8988T (cell line): ENCODE results near the gene CDADC1.

Experiments
- DNase-seq: peaks from one replicate; pipeline ENCODE4 v3.0.0; 2011

CDADC1 gene

GRCh38 chr13:49297338-49297737 is 49.6 kb downstream of the CDADC1 start:
- no peak for DNase-seq

DNA sequence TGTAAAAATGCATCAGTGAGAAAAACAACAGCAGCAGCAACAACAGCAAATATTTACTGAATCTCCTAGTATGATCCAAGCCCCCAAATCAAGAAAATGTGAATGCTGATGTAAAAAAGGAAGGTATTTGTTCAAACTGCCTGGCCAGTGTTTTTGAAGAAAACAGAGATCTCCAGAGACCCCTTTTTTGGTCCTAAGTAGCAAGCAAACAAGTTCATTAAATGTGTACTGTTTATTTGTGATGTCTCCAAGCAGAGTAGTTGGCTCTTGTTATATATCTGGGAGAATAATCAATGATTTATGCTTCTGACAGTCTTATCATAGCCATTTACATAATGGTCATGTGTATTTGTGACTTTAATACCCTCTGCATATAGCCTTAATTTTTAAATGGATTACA is 50.7 kb downstream of the CDADC1 start:
- DNase-seq = no peak

GRCh38 chr13:49298903-49299605 is 51.3 kb downstream of the CDADC1 start:
- DNase-seq = no peak

DNA sequence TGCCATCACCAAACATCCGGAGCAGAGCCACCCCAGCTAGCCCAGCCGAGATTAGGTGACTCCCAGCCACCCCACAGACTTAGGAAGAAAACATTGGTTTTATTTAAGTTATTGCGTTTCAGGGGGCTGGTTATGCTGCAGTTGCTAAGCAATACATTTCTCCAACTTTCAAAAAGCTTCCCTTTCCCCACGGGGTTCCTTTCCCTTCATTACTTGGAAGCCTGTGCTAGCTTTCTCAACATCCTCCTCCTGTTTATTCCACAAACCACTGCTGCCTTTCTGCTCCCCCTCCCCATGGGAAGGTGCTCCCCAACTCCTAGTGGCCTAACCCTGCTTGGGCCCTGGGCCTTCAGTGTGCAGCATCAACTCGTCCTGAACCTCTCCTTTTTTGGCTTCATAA is 52.6 kb downstream of the CDADC1 start:
- DNase-seq = no peak

GRCh38 chr13:49300739-49301589 is 53.2 kb downstream of the CDADC1 start:
- peak; percentile 49 for DNase-seq

DNA sequence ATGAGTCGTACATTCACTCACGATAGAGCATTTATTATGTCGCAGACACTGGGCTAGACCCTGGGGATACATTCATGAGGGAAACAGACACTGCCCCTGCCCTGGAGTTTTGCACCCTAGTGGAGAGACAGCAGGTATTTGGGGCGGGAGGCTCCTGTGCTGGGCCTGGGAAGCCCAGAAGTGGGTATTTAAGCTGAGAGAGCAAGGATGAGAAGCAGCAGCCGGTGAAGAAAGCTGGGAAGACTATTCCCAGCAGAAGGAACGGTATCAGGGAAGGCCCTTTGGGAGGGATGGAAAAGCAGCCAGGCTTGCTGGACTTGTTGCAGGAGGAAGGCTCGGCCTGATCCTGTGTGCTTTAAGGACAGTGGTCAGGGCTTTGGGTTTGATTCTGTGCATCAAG is 54.5 kb downstream of the CDADC1 start:
- no peak for DNase-seq

GRCh38 chr13:49302817-49303216 is 55.1 kb downstream of the CDADC1 start:
- DNase-seq = no peak

- DNase-seq = no peak
Measured at GRCh38 chr13:49303533-49304252, 56.0 kb downstream of the CDADC1 start.

- no peak for DNase-seq
Measured at GRCh38 chr13:49304356-49304755, 56.6 kb downstream of the CDADC1 start.

DNA sequence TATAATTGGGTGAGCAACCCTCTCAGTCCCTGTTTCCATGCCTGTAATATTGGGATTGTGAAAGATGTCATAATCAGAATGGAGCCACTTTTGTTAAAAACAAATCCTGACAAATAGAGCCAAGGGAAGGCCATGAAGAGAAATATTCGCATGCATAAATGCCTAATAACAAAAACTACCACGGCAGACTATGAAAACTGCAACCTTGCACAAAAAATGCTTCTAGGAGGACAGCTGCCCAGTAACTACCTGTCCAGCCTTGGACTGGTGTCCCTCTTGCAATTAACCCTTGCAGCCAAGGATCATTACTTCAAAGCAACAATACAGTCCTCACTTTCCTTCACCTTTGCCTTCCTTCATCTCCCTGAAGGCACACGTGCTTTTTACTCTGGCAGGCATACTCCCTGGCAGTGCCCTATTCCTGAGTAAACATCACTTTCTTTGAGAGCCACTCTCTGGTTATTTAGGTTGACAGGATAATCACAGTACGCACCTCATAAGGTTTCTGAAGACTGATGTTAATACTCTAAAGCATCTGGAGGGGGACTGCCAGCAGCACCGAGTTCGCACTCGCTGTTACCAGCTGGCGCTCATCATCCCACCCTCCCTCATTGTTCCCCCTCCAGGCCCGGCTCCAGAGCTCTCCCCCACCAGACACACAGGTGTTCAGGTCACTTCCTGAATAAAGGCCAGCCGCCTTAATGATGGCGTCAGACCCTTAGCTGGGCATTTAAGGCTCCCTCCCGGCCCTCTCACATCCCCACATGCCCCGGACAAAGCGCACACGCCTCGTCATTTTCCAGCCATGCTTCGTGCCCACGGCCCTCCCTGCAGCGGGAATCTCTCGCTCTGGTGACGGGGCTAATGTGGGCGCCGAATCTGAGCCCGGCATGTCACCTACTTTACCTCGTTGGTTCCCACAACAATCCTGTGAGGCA is 57.3 kb downstream of the CDADC1 start:
- DNase-seq = no peak

DNA sequence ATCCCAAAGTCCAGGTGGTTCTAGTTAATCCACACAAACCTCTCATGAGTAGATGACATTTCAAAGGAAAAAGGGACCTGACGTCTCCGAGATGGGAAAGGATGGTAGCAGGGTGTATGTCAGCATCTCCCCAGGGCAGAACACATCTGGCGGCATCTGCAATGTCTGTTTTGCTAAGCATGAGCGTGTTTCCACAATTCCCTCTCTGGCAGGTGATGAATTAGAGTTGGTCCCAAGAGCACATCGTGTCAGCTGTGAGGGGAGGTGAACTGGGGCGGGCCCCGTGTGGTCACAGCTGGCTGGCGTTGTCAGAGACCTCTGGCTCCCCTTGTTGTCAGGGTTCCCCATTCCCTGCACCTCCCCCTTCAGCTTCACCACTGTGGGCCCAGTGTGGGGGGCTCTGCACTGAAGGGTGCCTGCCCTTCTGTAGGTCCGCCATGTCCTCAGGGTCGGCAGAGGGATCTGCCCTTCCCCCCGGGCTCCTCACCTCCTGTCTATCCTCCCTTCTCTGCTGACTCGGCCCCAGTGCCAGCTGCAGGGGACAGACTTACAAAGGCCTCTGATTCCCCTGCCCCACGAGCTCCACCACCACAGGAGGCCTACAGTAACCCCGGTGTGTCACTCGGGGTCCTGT is 58.2 kb downstream of the CDADC1 start:
- DNase-seq = no peak

DNA sequence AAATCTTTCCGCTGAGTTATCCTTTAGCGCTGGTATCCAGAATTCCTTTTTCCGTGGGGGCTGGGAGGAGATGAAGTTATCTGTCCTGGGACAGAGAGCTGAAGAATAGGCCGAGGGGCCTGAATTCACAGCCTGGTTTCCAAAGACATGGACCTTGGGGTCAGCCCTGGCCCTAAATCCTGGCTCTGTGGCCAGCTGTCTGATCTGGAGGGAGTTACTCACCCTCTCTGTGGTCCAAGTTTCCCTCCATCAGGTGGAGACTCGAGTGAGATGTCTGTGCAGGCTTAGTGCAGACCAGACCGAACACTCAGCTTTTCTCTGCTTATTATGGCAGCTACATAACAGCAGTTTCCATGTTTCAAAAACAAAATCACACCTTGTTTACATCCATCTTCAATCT is 59.6 kb downstream of the CDADC1 start:
- DNase-seq = no peak

- no peak for DNase-seq
Measured at GRCh38 chr13:49308097-49308875, 60.6 kb downstream of the CDADC1 start.

DNA sequence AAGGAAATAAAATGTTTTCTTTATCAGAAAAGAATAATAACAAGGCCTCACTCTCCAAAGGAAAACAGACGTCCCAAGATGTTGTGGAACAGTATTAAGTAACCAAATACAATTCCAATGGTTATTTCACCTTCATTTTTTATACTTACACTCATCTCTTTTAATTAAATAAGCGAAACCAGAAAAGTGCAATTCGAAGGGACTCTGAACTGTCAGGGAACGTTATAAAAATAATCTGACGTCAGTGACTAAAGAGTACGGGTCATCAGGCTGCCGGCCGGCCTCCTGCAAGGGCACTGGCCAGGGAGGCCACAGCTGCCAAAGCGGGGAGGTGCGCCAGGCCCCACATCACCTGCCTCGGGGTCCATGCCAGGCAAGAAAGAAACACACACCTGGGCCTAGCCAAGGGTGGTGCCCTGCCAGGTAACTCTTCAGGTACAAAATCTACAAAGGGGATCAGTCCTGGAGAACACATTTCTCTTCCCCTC is 61.2 kb downstream of the CDADC1 start:
- DNase-seq = no peak

GRCh38 chr13:49310251-49310650 is 62.5 kb downstream of the CDADC1 start:
- no peak for DNase-seq

DNA sequence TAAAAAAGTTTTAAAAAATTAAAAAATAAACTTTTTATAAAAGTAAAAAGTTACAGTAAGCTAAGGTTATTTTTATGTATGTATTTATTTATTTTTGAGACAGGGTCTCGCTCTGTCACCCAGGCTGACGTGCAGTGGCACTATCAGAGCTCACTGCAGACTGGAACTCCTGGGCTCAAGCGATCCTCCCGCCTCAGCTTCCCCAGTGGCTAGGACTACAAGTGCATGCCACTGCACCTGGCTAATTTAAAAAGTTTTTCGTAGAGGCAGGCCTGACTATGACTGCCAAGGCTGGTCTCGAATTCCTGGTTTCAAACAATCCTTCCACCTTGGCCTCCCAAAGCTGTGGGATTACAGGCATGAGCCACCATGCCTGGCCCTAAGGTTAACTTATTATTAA is 64.1 kb downstream of the CDADC1 start:
- DNase-seq = no peak

DNA sequence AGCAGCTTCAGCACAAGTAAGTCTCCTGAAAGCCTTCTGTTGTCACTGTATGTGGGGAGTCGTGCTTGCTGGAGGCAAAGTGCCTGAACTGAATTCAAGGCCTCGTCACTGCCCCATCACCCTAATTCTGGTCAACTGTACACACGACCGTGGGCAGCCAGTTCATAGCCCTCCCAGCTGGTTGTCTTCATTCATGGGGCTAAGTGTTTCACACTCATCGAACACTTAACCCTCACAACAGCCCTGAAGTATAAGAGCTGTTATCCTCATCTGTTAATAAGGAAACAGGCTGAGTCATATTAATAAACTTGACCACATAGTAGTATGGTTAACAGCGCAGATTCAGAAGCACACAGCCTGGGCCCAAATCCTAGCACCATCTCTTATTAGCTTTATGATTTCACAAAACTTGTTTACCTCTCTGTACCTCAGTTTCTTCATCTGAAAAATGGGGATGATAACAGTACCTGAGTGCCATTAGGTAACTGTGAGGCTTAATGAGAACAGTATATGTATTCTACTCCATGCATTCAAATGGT is 66.7 kb downstream of the CDADC1 start:
- DNase-seq = no peak

GRCh38 chr13:49315036-49315565 is 67.4 kb downstream of the CDADC1 start:
- DNase-seq = no peak

- DNase-seq = no peak
Measured at GRCh38 chr13:49315756-49316482, 68.2 kb downstream of the CDADC1 start.

DNA sequence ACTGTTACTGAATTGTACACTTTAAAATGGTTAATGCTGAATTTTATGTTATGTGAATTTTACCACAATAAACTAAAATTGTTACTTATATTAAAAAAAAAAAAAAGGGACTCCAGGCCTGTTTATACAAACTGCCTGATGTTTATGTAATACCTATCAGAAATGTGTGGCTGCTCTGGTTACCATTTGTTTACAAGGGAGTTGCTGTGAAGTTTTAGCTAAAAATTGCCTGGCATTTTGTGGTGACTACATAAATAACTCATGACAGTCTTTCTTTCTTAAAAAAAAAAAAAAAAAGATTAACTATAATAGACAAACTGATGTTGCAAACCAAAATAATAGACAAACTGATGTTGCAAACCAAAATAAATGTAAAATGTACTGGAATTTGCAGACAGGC is 71.8 kb downstream of the CDADC1 start:
- DNase-seq = no peak
